Esophagus muscularis mucosa (tissue), 4 donors: ENCODE results near the gene PARL. TPM values are rescaled to one million over a fixed set of nuclear protein-coding genes. Genes with fewer than 3 reads are reported as not detected.

ENCODE experiments used
- DNase-seq: peaks from one replicate; pipeline ENCODE4 v3.0.0-alpha.2; 2017; ENCODE audit errors: extremely low spot score
- H3K27ac ChIP-seq, 4 donors: fragments of 200-600 bp; sonication (generic); replicated peaks in 1 of 4; 1 replicate in 3 of 4; 2 replicates in 1 of 4; pipeline ENCODE4 v1.5.1; 2016 to 2019; ENCODE audit warnings: mild to moderate bottlenecking in 1 of 4
- H3K27me3 ChIP-seq, 4 donors: fragments of 200-600 bp; sonication (generic); one replicate each; pipeline versions ENCODE4 v1.5.1 to v1.6.0; 2016 to 2019
- H3K36me3 ChIP-seq, 4 donors: fragments of 200-600 bp; sonication (generic); one replicate each; pipeline ENCODE4 v1.5.1; 2016 to 2019
- H3K4me1 ChIP-seq, 4 donors: fragments of 200-600 bp; sonication (generic); one replicate each; pipeline ENCODE4 v1.5.1; 2016 to 2019
- H3K4me3 ChIP-seq, 4 donors: fragments of 200-600 bp; sonication (generic); 1 replicate in 2 of 4; 2 replicates in 2 of 4; pipeline ENCODE4 v1.5.1; 2016 to 2019; ENCODE audit warnings: mild to moderate bottlenecking in 4 of 4, moderate library complexity in 1 of 4
- H3K9me3 ChIP-seq, 4 donors: fragments of 200-600 bp; sonication (generic); 1 replicate in 3 of 4; 2 replicates in 1 of 4; pipeline ENCODE4 v1.5.1; 2016 to 2019
- CTCF ChIP-seq, 3 experiments: fragments of 200-600 bp in 2 of 3; fragments of 450-650 bp in 1 of 3; sonication (generic) in 2 of 3; IDR thresholded peaks; one replicate each; pipeline ENCODE4 v1.5.1; 2017 to 2019; ENCODE audit warnings: antibody characterized with exemption in 3 of 3, mild to moderate bottlenecking in 2 of 3, moderate library complexity in 1 of 3
- EP300 ChIP-seq: sonication (generic); formaldehyde crosslinking; IDR thresholded peaks from one replicate; pipeline ENCODE4 v1.6.1; 2017; ENCODE audit warnings: antibody characterized with exemption
- POLR2A ChIP-seq: fragments of 450-650 bp; IDR thresholded peaks from one replicate; pipeline ENCODE4 v1.6.1; 2017; ENCODE audit warnings: antibody characterized with exemption, moderate library complexity, mild to moderate bottlenecking, low read depth
- POLR2AphosphoS5 ChIP-seq, 2 donors: sonication (generic); formaldehyde crosslinking; IDR thresholded peaks; one replicate each; pipeline ENCODE4 v1.6.1; 2017; ENCODE audit warnings: antibody characterized with exemption in 2 of 2
- WGBS: methylation state at CpG from one replicate; pipeline ENCODE4 v1.1.5; 2018; 5-methylcytosine and 5-hydroxymethylcytosine counted together
- intact Hi-C: fragments of 100-400 bp; cut with DNase I; formaldehyde crosslinking; loops from one replicate; pipeline ENCODE4 v1.15.1; 2023
- total RNA-seq, 4 donors: library from RNA; depleted of rRNA; stranded (reverse); fragments of >200 nt; gene quantifications; one replicate each; pipeline versions ENCODE4 v1.1.0 to v1.2.1, GENCODE V29; 2016

PARL gene
- total RNA-seq, 4 donors from 2014 or later: 40.2 to 57.1 (median 51.2) TPM

- no peaks in the 10 kb centered on the region for H3K9me3 ChIP-seq
- no peak for TF ChIP-seq POLR2AphosphoS5 (IDR thresholded peaks at IDR 0.05)
- no peak overlapping the region for H3K27ac ChIP-seq
- no peak for DNase-seq
- intact Hi-C loops: no loop called here
- no peak overlapping the region for H3K4me3 ChIP-seq
- H3K4me1 ChIP-seq: no peaks in the 10 kb centered on the region
- WGBS: 84% methylated on average over 10 of the region's 10 CpGs
- no peaks in the 10 kb centered on the region for H3K36me3 ChIP-seq
- H3K27me3 ChIP-seq: peaks cover 0 to 4% (median 0%) of the 10 kb centered on the region in 4 donors
These were observed 28.4 kb upstream of the PARL start for GRCh38 chr3:183912895-183913579.

- H3K36me3 ChIP-seq: no peaks in the 10 kb centered on the region
- no peak for TF ChIP-seq CTCF (IDR thresholded peaks at IDR 0.05)
- no peak for TF ChIP-seq EP300
- TF ChIP-seq POLR2A: no peak
- no peak for TF ChIP-seq POLR2AphosphoS5 (IDR thresholded peaks at IDR 0.05)
- no peak overlapping the region for H3K27ac ChIP-seq
- H3K4me3 ChIP-seq: no peak overlapping the region
- WGBS: 91% methylated on average over 8 of the region's 8 CpGs
- intact Hi-C loops: no loop called here
- no peaks in the 10 kb centered on the region for H3K9me3 ChIP-seq
- no peak for DNase-seq
- H3K27me3 ChIP-seq: peaks cover 0 to 4% (median 0%) of the 10 kb centered on the region in 4 donors
- H3K4me1 ChIP-seq: no peaks in the 10 kb centered on the region
These were observed 27.3 kb upstream of the PARL start for GRCh38 chr3:183911763-183912506.

GRCh38 chr3:183911087-183911486 is 26.4 kb upstream of the PARL start:
- H3K36me3 ChIP-seq: no peaks in the 10 kb centered on the region
- no peak for DNase-seq
- H3K27ac ChIP-seq: no peak overlapping the region
- 67% methylated on average over 5 of the region's 6 CpGs for WGBS
- no peaks in the 10 kb centered on the region for H3K4me1 ChIP-seq
- no peak overlapping the region for H3K4me3 ChIP-seq
- intact Hi-C loops: no loop called here
- peaks cover 0 to 4% (median 0%) of the 10 kb centered on the region in 4 donors for H3K27me3 ChIP-seq
- no peaks in the 10 kb centered on the region for H3K9me3 ChIP-seq
- TF ChIP-seq CTCF (IDR thresholded peaks at IDR 0.05): no peak
- no peak for TF ChIP-seq EP300
- no peak for TF ChIP-seq POLR2AphosphoS5 (IDR thresholded peaks at IDR 0.05)

GRCh38 chr3:183909030-183909600 is 24.4 kb upstream of the PARL start:
- peaks cover 0 to 7% (median 0%) of the 10 kb centered on the region in 4 donors for H3K27me3 ChIP-seq
- no peaks in the 10 kb centered on the region for H3K4me1 ChIP-seq
- no peak overlapping the region for H3K27ac ChIP-seq
- H3K36me3 ChIP-seq: no peaks in the 10 kb centered on the region
- WGBS: 73% methylated on average over 14 of the region's 14 CpGs
- no peak for DNase-seq
- no peak overlapping the region for H3K4me3 ChIP-seq
- intact Hi-C loops: no loop called here
- TF ChIP-seq CTCF (IDR thresholded peaks at IDR 0.05): no peak
- TF ChIP-seq POLR2AphosphoS5 (IDR thresholded peaks at IDR 0.05): no peak
- TF ChIP-seq POLR2A: no peak
- no peak for TF ChIP-seq EP300
- H3K9me3 ChIP-seq: no peaks in the 10 kb centered on the region

- H3K36me3 ChIP-seq: no peaks in the 10 kb centered on the region
- peaks cover 0 to 12% (median 0%) of the 10 kb centered on the region in 4 donors for H3K27me3 ChIP-seq
- DNase-seq: no peak
- WGBS: 91% methylated on average over 6 of the region's 16 CpGs
- intact Hi-C loops: no loop called here
- no peak overlapping the region for H3K27ac ChIP-seq
- H3K4me1 ChIP-seq: no peaks in the 10 kb centered on the region
- no peaks in the 10 kb centered on the region for H3K9me3 ChIP-seq
- TF ChIP-seq POLR2AphosphoS5 (IDR thresholded peaks at IDR 0.05) (no peak), POLR2A (no peak), CTCF (IDR thresholded peaks at IDR 0.05) (no peak), EP300 (no peak)
- no peak overlapping the region for H3K4me3 ChIP-seq
These were observed 23.2 kb upstream of the PARL start for GRCh38 chr3:183907911-183908331.
